Esophagus muscularis mucosa (tissue), 3 donors: ENCODE results near the gene SH3D19.

Experiments used
- CTCF ChIP-seq, 3 experiments: fragments of 200-600 bp in 2 of 3; fragments of 450-650 bp in 1 of 3; sonication (generic) in 2 of 3; IDR thresholded peaks; one replicate each; pipeline ENCODE4 v1.5.1; 2017 to 2019; ENCODE audit warnings: antibody characterized with exemption in 3 of 3, mild to moderate bottlenecking in 2 of 3, moderate library complexity in 1 of 3
- POLR2A ChIP-seq: fragments of 450-650 bp; IDR thresholded peaks from one replicate; pipeline ENCODE4 v1.6.1; 2017; ENCODE audit warnings: antibody characterized with exemption, moderate library complexity, mild to moderate bottlenecking, low read depth

- TF ChIP-seq CTCF (IDR thresholded peaks at IDR 0.05) (no peak), POLR2A (no peak)
These were observed 1.7 kb downstream of the SH3D19 start for GRCh38 chr4:151323667-151324066.
